NCI-H146 treated with DMSO at 0.1 percent for 48 hours (cell line): ENCODE results near the gene ARHGAP6.
"Not testable (repeated sequence)": the region's sequence is repeated elsewhere in the genome, so short reads cannot be mapped to it uniquely, and the experiment has no call there.

ENCODE experiments used
- DNase-seq: peaks from one replicate; lab custom pipeline; 2025; ENCODE audit not compliant: unreplicated experiment; lab: John Stamatoyannopoulos, UW

Gene ARHGAP6

DNA sequence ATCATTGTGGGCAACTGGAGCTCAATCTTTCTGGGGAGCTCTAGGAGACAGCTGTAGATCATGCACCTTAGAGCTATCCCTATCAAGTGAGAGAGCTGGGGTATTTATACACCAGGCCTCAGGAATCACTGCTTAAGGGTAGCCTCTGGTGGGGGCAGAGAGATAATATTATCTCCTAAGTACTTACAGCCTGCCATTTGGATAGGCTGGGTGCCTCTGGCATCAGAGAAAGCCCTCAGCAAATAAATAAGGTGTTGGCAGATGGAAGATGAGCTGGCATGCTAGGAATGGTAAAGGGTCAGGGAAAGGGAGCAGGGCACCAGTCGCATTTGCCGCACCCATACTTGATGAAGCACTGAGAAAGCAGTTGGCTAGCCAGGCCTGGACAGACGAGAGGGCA is 478.7 kb downstream of the ARHGAP6 start:
- DNase-seq = no peak

GRCh38 chrX:11185861-11186260 is 479.9 kb downstream of the ARHGAP6 start:
- no peak for DNase-seq

- peak; percentile 38 for DNase-seq
These were observed 485.1 kb downstream of the ARHGAP6 start for GRCh38 chrX:11180571-11180970.

GRCh38 chrX:11172415-11172814 is 493.3 kb downstream of the ARHGAP6 start:
- no peak for DNase-seq

- no peak for DNase-seq
These were observed 493.8 kb downstream of the ARHGAP6 start for GRCh38 chrX:11171956-11172355.

DNA sequence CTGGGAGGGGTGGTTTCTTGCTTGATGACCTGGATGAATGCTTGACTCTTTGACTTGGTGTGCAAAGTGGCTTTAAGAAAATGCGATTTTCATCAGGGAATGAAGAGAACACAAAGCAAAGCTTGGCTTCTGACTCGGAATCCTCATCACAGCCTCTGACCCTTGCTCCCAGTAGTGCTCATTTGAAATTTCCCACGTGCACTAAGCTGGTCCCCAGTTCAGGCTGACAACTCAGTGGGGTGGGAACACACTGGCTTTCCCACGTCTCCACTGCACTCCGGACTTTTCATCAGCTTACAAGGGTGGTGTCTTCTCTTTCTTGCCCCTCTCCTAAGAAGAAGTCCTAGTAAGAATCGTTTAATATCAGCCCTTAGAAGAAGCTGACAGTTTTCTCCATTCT is 501.3 kb downstream of the ARHGAP6 start:
- no peak for DNase-seq

DNA sequence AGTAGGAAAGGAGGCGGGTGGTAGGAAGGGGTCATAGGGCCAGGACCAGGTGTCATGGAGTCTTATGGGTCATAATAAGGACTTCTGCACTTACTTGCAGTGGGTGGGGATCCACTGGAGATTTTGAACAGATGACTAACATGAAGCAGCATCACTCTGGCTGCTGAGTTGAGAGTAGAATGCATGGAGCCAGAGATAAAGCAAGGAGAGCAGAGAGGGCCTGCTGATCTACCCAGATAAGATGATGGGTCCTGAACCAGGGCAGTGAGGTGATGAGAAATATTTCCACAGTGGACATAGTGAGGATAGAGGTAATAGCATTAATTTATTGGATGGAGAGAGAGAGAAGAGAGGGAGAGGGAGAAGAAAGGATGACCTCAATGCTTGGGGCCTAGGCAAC is 506.6 kb downstream of the ARHGAP6 start:
- DNase-seq = no peak

GRCh38 chrX:11151799-11152559 is 513.7 kb downstream of the ARHGAP6 start:
- peak; percentile 47 for DNase-seq

DNA sequence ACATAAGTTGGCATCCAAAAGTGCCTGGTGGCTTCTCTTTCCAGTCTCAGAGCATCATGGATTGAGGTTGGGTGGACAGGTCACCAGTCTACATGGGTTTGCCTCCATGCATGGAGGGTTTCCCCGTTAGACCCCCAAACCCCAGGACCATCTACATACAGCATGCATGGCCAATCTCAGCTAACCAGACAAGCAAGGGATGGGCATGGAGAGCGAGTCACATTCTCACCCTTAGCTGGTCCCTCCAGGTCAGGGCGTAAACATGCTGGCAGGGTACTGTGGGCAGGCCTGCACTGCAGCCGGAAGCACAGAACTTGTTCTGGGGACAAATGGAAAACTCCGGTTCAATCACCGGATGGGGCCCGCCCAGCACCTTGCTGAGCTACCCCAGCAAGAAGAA is 517.3 kb downstream of the ARHGAP6 start:
- DNase-seq = no peak

GRCh38 chrX:11146411-11146810 is 519.3 kb downstream of the ARHGAP6 start:
- DNase-seq = no peak

DNA sequence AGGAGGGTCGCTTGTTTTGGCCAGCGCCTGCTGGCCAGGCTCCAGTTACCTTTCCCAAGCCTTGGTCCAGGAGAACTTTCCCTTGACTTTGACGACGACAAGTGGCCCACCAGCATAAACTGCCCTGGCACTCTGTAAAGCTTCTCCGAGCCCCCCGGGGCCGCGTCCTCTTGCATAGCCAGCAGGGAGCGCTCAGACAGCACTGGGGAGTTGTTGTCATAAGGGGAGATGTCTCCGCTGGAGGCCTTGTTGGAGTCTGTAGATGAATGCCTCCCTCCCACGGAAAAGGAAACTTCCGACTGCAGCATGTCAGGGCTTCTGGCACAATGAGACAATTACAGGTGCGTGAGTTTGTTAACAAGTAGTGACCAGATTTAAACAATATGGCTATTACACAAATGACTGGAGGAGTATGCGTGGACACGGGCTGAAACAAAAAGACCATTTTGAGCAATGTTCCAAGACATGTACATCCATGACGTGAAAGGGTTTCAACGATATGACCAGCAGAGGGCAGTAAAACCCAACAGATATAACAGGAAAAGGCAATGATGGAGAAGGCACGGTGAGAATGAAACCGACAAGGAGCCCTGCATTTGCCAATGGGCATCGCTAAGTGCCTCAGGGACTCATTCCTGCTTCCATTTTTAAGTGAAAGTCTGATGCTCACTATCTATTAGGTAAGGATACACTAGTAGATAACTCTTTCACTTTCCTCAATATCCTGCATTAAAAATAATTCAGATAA is 521.6 kb downstream of the ARHGAP6 start:
- DNase-seq = peak; percentile 67

DNA sequence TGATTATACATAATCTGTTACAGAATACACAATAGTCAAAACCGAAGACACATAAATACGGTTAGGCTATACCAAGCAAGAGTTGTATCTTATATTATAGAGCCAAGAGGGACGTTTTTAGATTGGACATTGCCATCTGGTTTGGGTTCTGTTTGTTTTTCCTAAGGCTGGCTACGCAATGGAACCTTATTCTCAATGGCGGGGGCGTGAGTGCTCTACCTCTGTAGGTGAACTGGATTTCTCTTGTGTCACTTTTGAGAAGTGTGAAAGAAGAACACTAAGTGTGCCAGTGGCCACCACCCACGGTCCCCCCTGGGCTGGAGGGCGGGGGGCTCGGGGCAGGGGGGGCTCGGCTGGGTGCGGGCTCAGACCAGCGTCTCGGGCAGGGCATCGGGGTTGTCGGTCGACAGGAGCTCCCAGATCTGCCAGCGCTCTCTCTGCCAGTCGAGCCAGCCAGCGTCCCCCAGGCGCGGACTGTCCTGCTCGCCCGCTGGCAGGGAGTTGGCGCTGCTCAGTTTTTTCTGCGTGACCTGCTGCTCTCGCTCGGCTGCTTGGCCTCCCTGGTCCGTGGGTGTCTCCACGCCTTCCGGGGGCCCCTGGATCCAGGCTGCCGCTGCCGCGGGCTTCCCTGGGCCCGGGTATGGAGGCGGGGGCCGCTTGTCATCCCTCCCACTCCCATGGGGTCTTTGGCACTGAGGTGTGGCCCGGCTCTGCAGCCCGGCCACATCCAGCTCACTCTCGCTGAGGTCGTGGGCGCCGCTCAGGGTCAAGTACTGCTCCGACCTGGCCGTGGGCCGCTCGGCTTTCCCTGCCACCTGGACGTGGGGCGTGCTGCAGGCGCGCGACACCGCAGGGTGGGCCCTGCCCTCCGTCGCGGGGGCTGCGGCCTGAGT is 527.0 kb downstream of the ARHGAP6 start:
- no peak for DNase-seq

GRCh38 chrX:11137543-11138139 is 528.1 kb downstream of the ARHGAP6 start:
- no peak for DNase-seq

GRCh38 chrX:11135564-11136185 is 530.0 kb downstream of the ARHGAP6 start:
- no peak for DNase-seq

GRCh38 chrX:11131146-11131545 is 534.6 kb downstream of the ARHGAP6 start:
- no peak for DNase-seq

- no peak for DNase-seq
These were observed 535.6 kb downstream of the ARHGAP6 start for GRCh38 chrX:11130136-11130535.

- no peak for DNase-seq
These were observed 536.1 kb downstream of the ARHGAP6 start for GRCh38 chrX:11129534-11130105.

DNA sequence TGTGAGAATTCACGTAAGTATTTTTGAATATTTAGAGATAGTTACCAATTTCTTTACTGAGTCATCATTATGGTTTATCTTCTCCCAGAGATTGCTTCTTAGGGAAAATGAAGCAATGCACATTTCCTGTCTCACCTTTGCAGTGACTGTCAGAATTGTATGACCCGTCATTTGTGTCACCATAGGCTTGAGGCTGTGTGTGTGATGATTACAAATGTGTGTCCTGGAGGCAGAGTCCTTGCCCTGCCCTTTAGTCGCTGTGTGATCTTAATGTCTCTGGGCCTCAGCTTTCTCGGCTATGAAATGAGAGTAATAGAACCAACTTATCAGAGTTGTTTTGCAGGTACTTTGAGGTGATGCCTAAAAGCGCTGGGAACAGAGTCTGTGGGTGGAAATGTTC is 540.7 kb downstream of the ARHGAP6 start:
- DNase-seq = no peak

DNA sequence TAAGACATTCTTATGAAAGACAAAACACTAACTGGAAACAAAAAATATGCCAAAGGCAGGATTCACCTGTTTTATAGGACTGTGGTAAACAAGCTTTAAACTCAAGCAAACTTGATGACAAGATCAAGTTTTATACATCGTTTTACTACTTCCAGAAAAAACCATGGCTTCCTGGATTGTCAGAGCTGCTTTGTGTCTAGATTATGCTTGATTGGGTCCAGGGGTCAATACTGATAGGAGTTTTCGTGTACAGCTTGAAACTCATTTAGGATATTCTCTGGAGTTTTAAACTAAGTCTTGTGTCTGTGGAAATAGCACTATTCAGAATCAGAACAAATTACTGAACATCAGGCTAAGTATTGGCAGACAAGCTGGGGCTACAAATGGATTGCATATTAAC is 541.6 kb downstream of the ARHGAP6 start:
- DNase-seq = no peak

- not testable (repeated sequence) for DNase-seq
These were observed 542.6 kb downstream of the ARHGAP6 start for GRCh38 chrX:11123087-11123486.
